GM21528 (cell line): ENCODE results near the gene LRCH3.
A peak's percentile ranks its signal among the peaks of the same experiment; 100 is the strongest.

ENCODE experiments used
- ATAC-seq: cut with Tn5 transposase; IDR thresholded peaks from one replicate; pipeline ENCODE4 v1.9.1; 2021; ENCODE audit warnings: mild to moderate bottlenecking, moderate library complexity; ENCODE audit not compliant: unreplicated experiment, low FRiP score

LRCH3 gene

GRCh38 chr3:197791113-197791891 lies at the start of gene LRCH3:
Gene LRCH3 (plus strand): TSS chr3:197791254. CDS start chr3:197791279, 25 bp downstream.
- ATAC-seq, result peak; percentile 75

GRCh38 chr3:197742787-197743186 lies 48.3 kb upstream of the LRCH3 start:
- ATAC-seq, result no peak

GRCh38 chr3:197746209-197746608 lies 44.8 kb upstream of the LRCH3 start:
- no peak for ATAC-seq

GRCh38 chr3:197746801-197747237 lies 44.2 kb upstream of the LRCH3 start:
- no peak for ATAC-seq

- no peak for ATAC-seq
These were observed 42.3 kb upstream of the LRCH3 start for GRCh38 chr3:197748597-197749314.

GRCh38 chr3:197749315-197749600 lies 41.8 kb upstream of the LRCH3 start:
- peak; percentile 45 for ATAC-seq

- peak; percentile 80 for ATAC-seq
These were observed 41.3 kb upstream of the LRCH3 start, which contains the start of gene FYTTD1 for GRCh38 chr3:197749601-197750395. Gene FYTTD1 (plus strand): TSS chr3:197749883. CDS start chr3:197749972, 89 bp downstream.

- ATAC-seq, result peak; percentile 39
These were observed 40.6 kb upstream of the LRCH3 start for GRCh38 chr3:197750396-197750831.

- no peak for ATAC-seq
These were observed 40.0 kb upstream of the LRCH3 start for GRCh38 chr3:197750858-197751737.

GRCh38 chr3:197752107-197752506 lies 38.9 kb upstream of the LRCH3 start:
- no peak for ATAC-seq

GRCh38 chr3:197753263-197753662 lies 37.8 kb upstream of the LRCH3 start:
- ATAC-seq, result no peak

GRCh38 chr3:197756704-197757103 lies 34.4 kb upstream of the LRCH3 start:
- no peak for ATAC-seq

- no peak for ATAC-seq
These were observed 32.5 kb upstream of the LRCH3 start for GRCh38 chr3:197758512-197758911.

GRCh38 chr3:197761784-197762183 lies 29.3 kb upstream of the LRCH3 start:
- ATAC-seq, result no peak

- no peak for ATAC-seq
These were observed 15.7 kb upstream of the LRCH3 start for GRCh38 chr3:197775317-197775716.

- ATAC-seq, result no peak
These were observed 8.8 kb upstream of the LRCH3 start for GRCh38 chr3:197782230-197782629.

GRCh38 chr3:197784019-197784585 lies 7.0 kb upstream of the LRCH3 start:
- no peak for ATAC-seq

GRCh38 chr3:197787412-197787811 lies 3.6 kb upstream of the LRCH3 start:
- ATAC-seq, result no peak

- ATAC-seq, result no peak
These were observed 1.7 kb upstream of the LRCH3 start for GRCh38 chr3:197789309-197789708.

- no peak for ATAC-seq
These were observed 1.0 kb upstream of the LRCH3 start for GRCh38 chr3:197790033-197790432.
